Smooth muscle cell of the brain vasculature (primary cell): ENCODE measurements around the gene ZMAT5.

ENCODE experiments used
- DNase-seq: peaks from one replicate; pipeline ENCODE4 v3.0.0-alpha.2; 2012; ENCODE audit warnings: low read depth, low spot score

Gene ZMAT5

GRCh38 chr22:29707471-29707870 lies 59.3 kb downstream of the ZMAT5 start:
- DNase-seq = no peak

GRCh38 chr22:29707010-29707409 lies 59.8 kb downstream of the ZMAT5 start:
- DNase-seq = no peak

- no peak for DNase-seq
These were observed 60.3 kb downstream of the ZMAT5 start for GRCh38 chr22:29706486-29706885.

- DNase-seq = no peak
These were observed 61.2 kb downstream of the ZMAT5 start for GRCh38 chr22:29705651-29706050.

GRCh38 chr22:29704528-29705285 lies 62.1 kb downstream of the ZMAT5 start:
- DNase-seq = no peak

GRCh38 chr22:29703569-29704195 lies 63.1 kb downstream of the ZMAT5 start:
- no peak for DNase-seq

- DNase-seq = no peak
These were observed 63.8 kb downstream of the ZMAT5 start for GRCh38 chr22:29702931-29703501.

- no peak for DNase-seq
These were observed 64.5 kb downstream of the ZMAT5 start for GRCh38 chr22:29702000-29702930.

- DNase-seq = no peak
These were observed 65.4 kb downstream of the ZMAT5 start for GRCh38 chr22:29701155-29701999.

- no peak for DNase-seq
These were observed 66.0 kb downstream of the ZMAT5 start for GRCh38 chr22:29700900-29701154.

- no peak for DNase-seq
These were observed 66.5 kb downstream of the ZMAT5 start for GRCh38 chr22:29700206-29700899.

- DNase-seq = no peak
These were observed 68.8 kb downstream of the ZMAT5 start for GRCh38 chr22:29697853-29698598.

GRCh38 chr22:29695129-29695926 lies 71.5 kb downstream of the ZMAT5 start:
- no peak for DNase-seq

- DNase-seq = no peak
These were observed 73.1 kb downstream of the ZMAT5 start for GRCh38 chr22:29693671-29694070.

GRCh38 chr22:29693161-29693560 lies 73.6 kb downstream of the ZMAT5 start:
- DNase-seq = no peak

GRCh38 chr22:29692327-29692640 lies 74.5 kb downstream of the ZMAT5 start:
- no peak for DNase-seq

- no peak for DNase-seq
These were observed 75.0 kb downstream of the ZMAT5 start for GRCh38 chr22:29691636-29692326.

- no peak for DNase-seq
These were observed 76.3 kb downstream of the ZMAT5 start for GRCh38 chr22:29690476-29690875.

- DNase-seq = no peak
These were observed 77.0 kb downstream of the ZMAT5 start for GRCh38 chr22:29689880-29690213.
